DMS114 treated with DMSO at 0.1 percent for 48 hours (cell line): ENCODE results near the gene DYNLT4.
A peak's percentile ranks its signal among the peaks of the same experiment; 100 is the strongest.
"Not testable (repeated sequence)": the region's sequence is repeated elsewhere in the genome, so short reads cannot be mapped to it uniquely, and the experiment has no call there.

Experiments
- DNase-seq: peaks from one replicate; lab custom pipeline; 2025; ENCODE audit not compliant: unreplicated experiment; lab: John Stamatoyannopoulos, UW

The DYNLT4 gene

GRCh38 chr1:44810101-44810761 lies 3.1 kb upstream of the DYNLT4 start:
- DNase-seq = no peak

- DNase-seq = no peak
These were observed 2.1 kb upstream of the DYNLT4 start for GRCh38 chr1:44808938-44809917.

- DNase-seq = no peak
These were observed 1.1 kb upstream of the DYNLT4 start, which contains the start of gene BTBD19 for GRCh38 chr1:44808063-44808937. TSS of gene BTBD19 (plus strand) at chr1:44808523. CDS start at chr1:44808821, 298 bp downstream.

GRCh38 chr1:44807364-44808062 lies 362 bp upstream of the DYNLT4 start:
- no peak for DNase-seq

GRCh38 chr1:44806025-44806703 lies 987 bp downstream of the DYNLT4 start:
- no peak for DNase-seq

GRCh38 chr1:44805311-44806024 lies 1.7 kb downstream of the DYNLT4 start:
- no peak for DNase-seq

- DNase-seq = no peak
These were observed 3.6 kb downstream of the DYNLT4 start for GRCh38 chr1:44803312-44804095.

GRCh38 chr1:44803062-44803311 lies 4.2 kb downstream of the DYNLT4 start:
- DNase-seq = no peak

- no peak for DNase-seq
These were observed 4.7 kb downstream of the DYNLT4 start for GRCh38 chr1:44802306-44803061.

GRCh38 chr1:44801491-44802305 lies 5.5 kb downstream of the DYNLT4 start:
- DNase-seq = no peak

- DNase-seq = peak; percentile 94
These were observed 7.2 kb downstream of the DYNLT4 start, which contains the start of gene PLK3 for GRCh38 chr1:44799770-44800584. TSS of gene PLK3 (plus strand) at chr1:44800377. CDS start at chr1:44800464, 87 bp downstream.

- no peak for DNase-seq
These were observed 8.4 kb downstream of the DYNLT4 start for GRCh38 chr1:44798481-44799365.

GRCh38 chr1:44797886-44798285 lies 9.3 kb downstream of the DYNLT4 start:
- not testable (repeated sequence) for DNase-seq

- no peak for DNase-seq
These were observed 14.2 kb downstream of the DYNLT4 start for GRCh38 chr1:44792736-44793502.
